H1 (cell line): ENCODE results near the gene CYP2W1.

Source experiments
- ATF2 ChIP-seq: IDR thresholded peaks from 2 replicates; pipeline ENCODE4 v1.6.1; 2012; ENCODE audit warnings: low read length, inconsistent platforms
- BCL11A ChIP-seq, 2 experiments: IDR thresholded peaks; one replicate each; pipeline ENCODE4 v1.6.1; 2011; ENCODE audit warnings: low read depth in 2 of 2, low read length in 2 of 2, mild to moderate bottlenecking in 2 of 2
- CTCF ChIP-seq, 3 experiments: IDR thresholded peaks; 1 replicate in 2 of 3; 2 replicates in 1 of 3; pipeline versions ENCODE4 v1.5.1 to v1.6.1; 2011; ENCODE audit warnings: low read length in 3 of 3, mild to moderate bottlenecking in 3 of 3, inconsistent platforms in 2 of 3, low read depth in 1 of 3, moderate library complexity in 1 of 3; ENCODE audit not compliant: insufficient read depth in 1 of 3; ENCODE audit errors: control extremely low read depth in 1 of 3
- EGR1 ChIP-seq: IDR thresholded peaks from 2 replicates; pipeline ENCODE4 v1.6.1; 2011; ENCODE audit warnings: low read depth, low read length, borderline replicate concordance
- EZH2 ChIP-seq: fragments of 200-600 bp; sonication (generic); IDR thresholded peaks from 2 replicates; pipeline ENCODE4 v1.7.1; 2012; ENCODE audit warnings: low read depth, mild to moderate bottlenecking, moderate library complexity, low read length, inconsistent platforms; ENCODE audit not compliant: severe bottlenecking
- KDM1A ChIP-seq: fragments of 200-600, 300-600 bp; sonication (generic); IDR thresholded peaks from 2 replicates; pipeline ENCODE4 v1.7.1; 2016; ENCODE audit warnings: mild to moderate bottlenecking, low read length, borderline replicate concordance
- POLR2AphosphoS5 ChIP-seq: IDR thresholded peaks from 2 replicates; pipeline ENCODE4 v1.6.1; 2011; ENCODE audit warnings: low read depth, low read length
- SIRT6 ChIP-seq: IDR thresholded peaks from one replicate; pipeline ENCODE4 v1.7.1; 2012; ENCODE audit warnings: low read length, inconsistent platforms
- USF2 ChIP-seq: IDR thresholded peaks from 2 replicates; pipeline ENCODE4 v1.6.1; 2011; ENCODE audit warnings: low read length, improper control_type of control experiment

GRCh38 chr7:995571-995970 lies 12.6 kb downstream of the CYP2W1 start:
- TF ChIP-seq CTCF (IDR thresholded peaks at IDR 0.05; ENCODE audit: control extremely low read depth in 1 of 3, insufficient read depth in 1 of 3, low read depth in 1 of 3, low read length in 3 of 3) = no peak
- no peak for TF ChIP-seq EZH2
- no peak for TF ChIP-seq SIRT6
- no peak for TF ChIP-seq POLR2AphosphoS5
- TF ChIP-seq KDM1A = no peak
- no peak for TF ChIP-seq USF2
- no peak for TF ChIP-seq BCL11A (IDR thresholded peaks at IDR 0.05; ENCODE audit: low read depth in 2 of 2, low read length in 2 of 2)
- TF ChIP-seq ATF2 = no peak
- no peak for TF ChIP-seq EGR1
